Measurements from ENCODE around the gene ASAP3. TPM values are rescaled to one million over a fixed set of nuclear protein-coding genes. Genes with fewer than 3 reads are reported as not detected.

The ASAP3 gene
- total RNA-seq, 1 donor from 2014 or later: 65.7 TPM

DNA sequence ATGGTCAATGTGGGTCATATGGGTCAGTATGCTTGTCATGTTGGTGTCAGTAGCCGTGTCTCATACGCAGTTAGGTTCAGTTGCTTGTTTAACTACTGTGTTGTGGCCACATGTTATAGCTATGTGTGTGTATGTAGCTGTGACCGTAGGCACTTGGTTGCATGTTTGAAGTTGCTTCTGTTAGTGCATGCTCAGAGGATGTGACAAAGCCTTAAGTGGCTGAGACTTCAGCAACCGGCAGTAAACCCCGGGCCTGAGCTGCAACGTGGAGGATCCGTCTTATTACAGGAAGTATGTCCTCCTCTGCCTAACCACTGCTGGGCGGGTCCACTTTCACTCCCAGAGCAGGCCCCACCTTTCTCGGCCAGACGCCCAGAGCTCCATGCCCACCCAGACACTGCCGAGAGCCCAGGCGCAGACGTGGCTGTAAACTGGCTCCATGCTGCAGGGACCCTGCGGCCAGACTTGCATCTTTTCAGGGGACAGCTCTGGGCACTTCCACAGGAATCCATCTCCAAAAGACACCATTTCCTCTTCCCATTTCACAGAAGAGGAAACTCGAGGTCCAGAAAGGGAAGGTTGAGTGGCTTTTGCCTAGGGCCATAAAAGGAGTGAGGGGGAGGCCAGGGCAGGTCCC, 61.6 kb downstream of the ASAP3 start:
- Mint-ChIP-seq H3K27me3 (peaks cover 21% of the 10 kb centered on the region), H3K4me3 (peak overlapping the region; percentile 13)

DNA sequence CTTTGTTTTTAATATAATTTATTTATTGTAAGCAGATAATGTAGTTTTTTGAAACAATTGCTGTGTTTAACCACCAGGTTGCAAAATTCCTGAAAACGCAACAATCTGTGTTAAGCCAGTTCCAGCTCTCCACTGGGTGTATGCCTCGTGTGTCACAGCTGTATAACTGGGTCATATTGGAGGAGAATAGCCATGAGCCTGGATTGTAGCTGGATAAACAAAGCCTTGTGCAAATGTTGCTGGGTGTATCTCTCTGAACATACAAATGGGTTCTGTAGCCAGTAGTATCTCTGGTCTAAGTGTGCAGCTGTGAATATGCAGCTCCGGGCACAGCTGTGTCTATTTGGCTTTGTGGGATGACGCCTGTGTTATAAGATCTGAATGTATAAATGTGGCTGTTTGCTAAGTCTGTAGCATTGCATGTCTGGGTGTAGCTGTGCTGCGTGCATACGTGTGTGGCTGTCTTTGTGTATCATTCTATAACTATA, 62.2 kb downstream of the ASAP3 start:
- Mint-ChIP-seq H3K27ac (peak overlapping the region; percentile 14), H3K9me3 (no peaks in the 10 kb centered on the region), H3K27me3 (peaks cover 21% of the 10 kb centered on the region), H3K4me3 (no peak overlapping the region), H3K4me1 (ENCODE audit: unreplicated experiment) (peaks cover 20% of the 10 kb centered on the region), H3K36me3 (peaks cover 10% of the 10 kb centered on the region)
- no peak for DNase-seq (ENCODE audit: extremely low spot score, unreplicated experiment)
- TF ChIP-seq, protein P1, sequence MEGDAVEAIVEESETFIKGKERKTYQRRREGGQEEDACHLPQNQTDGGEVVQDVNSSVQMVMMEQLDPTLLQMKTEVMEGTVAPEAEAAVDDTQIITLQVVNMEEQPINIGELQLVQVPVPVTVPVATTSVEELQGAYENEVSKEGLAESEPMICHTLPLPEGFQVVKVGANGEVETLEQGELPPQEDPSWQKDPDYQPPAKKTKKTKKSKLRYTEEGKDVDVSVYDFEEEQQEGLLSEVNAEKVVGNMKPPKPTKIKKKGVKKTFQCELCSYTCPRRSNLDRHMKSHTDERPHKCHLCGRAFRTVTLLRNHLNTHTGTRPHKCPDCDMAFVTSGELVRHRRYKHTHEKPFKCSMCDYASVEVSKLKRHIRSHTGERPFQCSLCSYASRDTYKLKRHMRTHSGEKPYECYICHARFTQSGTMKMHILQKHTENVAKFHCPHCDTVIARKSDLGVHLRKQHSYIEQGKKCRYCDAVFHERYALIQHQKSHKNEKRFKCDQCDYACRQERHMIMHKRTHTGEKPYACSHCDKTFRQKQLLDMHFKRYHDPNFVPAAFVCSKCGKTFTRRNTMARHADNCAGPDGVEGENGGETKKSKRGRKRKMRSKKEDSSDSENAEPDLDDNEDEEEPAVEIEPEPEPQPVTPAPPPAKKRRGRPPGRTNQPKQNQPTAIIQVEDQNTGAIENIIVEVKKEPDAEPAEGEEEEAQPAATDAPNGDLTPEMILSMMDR (conservative IDR thresholded peaks at IDR 0.05): peak; percentile 46

More for the DNA sequence above, 61.6 kb downstream of the ASAP3 start:
- H3K27ac Mint-ChIP-seq: peak overlapping the region; percentile 14
- peaks cover 10% of the 10 kb centered on the region for H3K36me3 Mint-ChIP-seq
- no peak for DNase-seq (ENCODE audit: extremely low spot score, unreplicated experiment)
- TF ChIP-seq, protein P1 (conservative IDR thresholded peaks at IDR 0.05): no peak
- H3K9me3 Mint-ChIP-seq: no peaks in the 10 kb centered on the region
- peaks cover 20% of the 10 kb centered on the region for H3K4me1 Mint-ChIP-seq (ENCODE audit: unreplicated experiment)

DNA sequence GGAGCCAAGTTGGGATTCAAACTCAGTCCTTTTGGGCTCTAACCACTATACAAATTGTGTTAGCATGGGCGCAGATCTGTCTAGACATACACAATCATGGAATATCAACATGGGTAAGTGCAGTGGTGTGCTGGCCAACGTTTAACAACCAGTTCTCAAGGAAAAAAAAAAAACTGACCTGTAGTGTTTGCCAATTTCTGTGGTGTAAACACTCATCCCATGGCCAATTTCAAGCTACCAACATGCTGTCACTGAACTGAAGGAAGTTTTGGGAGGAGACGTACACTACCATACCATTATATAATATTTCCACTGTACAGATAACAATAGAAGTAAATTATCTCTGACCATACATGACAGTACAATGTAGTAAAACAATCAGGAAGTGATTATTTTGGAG, 62.6 kb downstream of the ASAP3 start:
- no peak overlapping the region for H3K27ac Mint-ChIP-seq
- peaks cover 21% of the 10 kb centered on the region for H3K27me3 Mint-ChIP-seq
- DNase-seq (ENCODE audit: extremely low spot score, unreplicated experiment): no peak
- H3K9me3 Mint-ChIP-seq: no peaks in the 10 kb centered on the region
- TF ChIP-seq, protein P1 (conservative IDR thresholded peaks at IDR 0.05): no peak
- H3K36me3 Mint-ChIP-seq: peaks cover 6% of the 10 kb centered on the region
- no peak overlapping the region for H3K4me3 Mint-ChIP-seq
- peaks cover 19% of the 10 kb centered on the region for H3K4me1 Mint-ChIP-seq (ENCODE audit: unreplicated experiment)

DNA sequence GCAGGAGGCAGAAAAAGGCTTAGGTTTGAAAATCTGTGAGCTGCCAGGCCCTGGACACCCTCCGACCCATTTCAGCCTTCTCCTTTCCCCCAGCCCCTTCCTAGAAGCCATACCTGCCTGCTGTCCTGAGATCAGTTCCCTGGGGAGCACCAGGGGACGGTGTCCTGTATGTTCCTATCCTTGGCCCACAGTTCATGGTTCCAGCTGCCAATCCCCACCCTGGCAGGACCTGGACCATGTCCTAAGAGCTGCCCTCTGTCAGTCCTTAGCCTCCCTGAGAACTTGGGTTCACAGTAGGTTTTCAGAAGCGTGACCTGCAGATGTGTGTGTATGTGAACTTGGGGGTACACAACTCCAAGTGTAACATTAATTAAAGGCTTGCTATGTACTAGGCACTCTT, 63.2 kb downstream of the ASAP3 start:
- TF ChIP-seq, protein P1 (conservative IDR thresholded peaks at IDR 0.05): no peak
- peaks cover under 1% of the 10 kb centered on the region for H3K36me3 Mint-ChIP-seq
- no peak overlapping the region for H3K4me3 Mint-ChIP-seq
- H3K9me3 Mint-ChIP-seq: no peaks in the 10 kb centered on the region
- H3K27ac Mint-ChIP-seq: no peak overlapping the region
- no peak for DNase-seq (ENCODE audit: extremely low spot score, unreplicated experiment)
- H3K4me1 Mint-ChIP-seq (ENCODE audit: unreplicated experiment): peaks cover 16% of the 10 kb centered on the region
- H3K27me3 Mint-ChIP-seq: peaks cover 16% of the 10 kb centered on the region

DNA sequence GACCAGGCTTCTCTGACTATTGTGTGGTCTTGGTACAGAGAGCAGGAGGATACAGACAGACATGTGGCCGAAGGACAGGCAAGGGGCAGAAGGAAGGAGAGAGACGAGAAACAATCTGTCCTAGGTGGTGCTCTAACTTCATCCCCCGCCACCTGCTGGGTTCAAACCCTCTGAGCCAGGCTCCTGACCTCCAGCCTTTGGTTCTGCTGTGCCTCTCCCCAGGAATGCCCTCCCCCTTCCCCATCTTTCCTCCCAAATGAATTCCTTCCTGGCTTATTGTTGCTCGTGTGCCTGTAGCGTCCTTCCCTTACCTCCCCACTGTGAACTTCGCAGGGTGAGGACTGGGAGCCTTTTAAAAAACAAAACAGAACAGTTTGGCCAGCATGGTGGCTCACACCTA, 64.8 kb downstream of the ASAP3 start:
- TF ChIP-seq, protein P1 (conservative IDR thresholded peaks at IDR 0.05): no peak
- H3K4me3 Mint-ChIP-seq: no peak overlapping the region
- peaks cover 12% of the 10 kb centered on the region for H3K27me3 Mint-ChIP-seq
- no peaks in the 10 kb centered on the region for H3K36me3 Mint-ChIP-seq
- no peak overlapping the region for H3K27ac Mint-ChIP-seq
- DNase-seq (ENCODE audit: extremely low spot score, unreplicated experiment): no peak
- no peaks in the 10 kb centered on the region for H3K9me3 Mint-ChIP-seq
- H3K4me1 Mint-ChIP-seq (ENCODE audit: unreplicated experiment): peaks cover 11% of the 10 kb centered on the region
